Activated naive CD4-positive, alpha-beta T cell treated with anti-CD3 and anti-CD28 coated beads, Interleukin-2, amount 50 U/mL, for 72 hours (primary cell): Measurements from ENCODE around the gene VDAC1. TPM values are rescaled to one million over a fixed set of nuclear protein-coding genes. Genes with fewer than 3 reads are reported as not detected.

ENCODE experiments used
- ATAC-seq, 2 donors: fragments of 150-1000 bp; cut with Tn5 transposase; 2 replicates each; pipeline ENCODE4 v1.10.0; 2021; ENCODE audit warnings: mild to moderate bottlenecking in 2 of 2, moderate library complexity in 2 of 2
- DNase-seq, 2 donors: peaks; one replicate each; pipeline ENCODE4 v3.0.0; 2021 to 2022; ENCODE audit warnings: low spot score in 2 of 2
- H3K27ac Mint-ChIP-seq, 2 donors: one replicate each; pipeline ENCODE4 v1.8.0; 2022; ENCODE audit warnings: mild to moderate bottlenecking in 2 of 2, mixed read lengths in 2 of 2
- H3K36me3 Mint-ChIP-seq, 2 donors: one replicate each; pipeline ENCODE4 v1.8.0; 2022; ENCODE audit warnings: mixed read lengths in 2 of 2
- H3K9me3 Mint-ChIP-seq, 2 donors: one replicate each; pipeline ENCODE4 v1.8.0; 2022; ENCODE audit warnings: mixed read lengths in 2 of 2
- total RNA-seq, 2 donors: library from RNA; stranded (reverse); gene quantifications; one replicate each; pipeline ENCODE4 v1.2.3, GENCODE V29; 2022

VDAC1 gene
- total RNA-seq, 2 donors from 2014 or later: 289 to 522 TPM

- ATAC-seq (no peak), DNase-seq (no peak)
- H3K36me3 Mint-ChIP-seq: no peaks in the 10 kb centered on the region
These were observed 74.0 kb downstream of the VDAC1 start for GRCh38 chr5:133930813-133931090.

GRCh38 chr5:133930061-133930812 lies 74.5 kb downstream of the VDAC1 start:
- Mint-ChIP-seq H3K9me3 (no peaks in the 10 kb centered on the region), H3K36me3 (no peaks in the 10 kb centered on the region), H3K27ac (peak overlapping the region; percentile 85 to 96)
- DNase-seq (peak; percentile 59 to 84), ATAC-seq (peak; percentile 87 to 88)

More at GRCh38 chr5:133930813-133931090, 74.0 kb downstream of the VDAC1 start:
- Mint-ChIP-seq H3K9me3 (no peaks in the 10 kb centered on the region), H3K27ac (peak overlapping the region; percentile 85 to 96)

DNA sequence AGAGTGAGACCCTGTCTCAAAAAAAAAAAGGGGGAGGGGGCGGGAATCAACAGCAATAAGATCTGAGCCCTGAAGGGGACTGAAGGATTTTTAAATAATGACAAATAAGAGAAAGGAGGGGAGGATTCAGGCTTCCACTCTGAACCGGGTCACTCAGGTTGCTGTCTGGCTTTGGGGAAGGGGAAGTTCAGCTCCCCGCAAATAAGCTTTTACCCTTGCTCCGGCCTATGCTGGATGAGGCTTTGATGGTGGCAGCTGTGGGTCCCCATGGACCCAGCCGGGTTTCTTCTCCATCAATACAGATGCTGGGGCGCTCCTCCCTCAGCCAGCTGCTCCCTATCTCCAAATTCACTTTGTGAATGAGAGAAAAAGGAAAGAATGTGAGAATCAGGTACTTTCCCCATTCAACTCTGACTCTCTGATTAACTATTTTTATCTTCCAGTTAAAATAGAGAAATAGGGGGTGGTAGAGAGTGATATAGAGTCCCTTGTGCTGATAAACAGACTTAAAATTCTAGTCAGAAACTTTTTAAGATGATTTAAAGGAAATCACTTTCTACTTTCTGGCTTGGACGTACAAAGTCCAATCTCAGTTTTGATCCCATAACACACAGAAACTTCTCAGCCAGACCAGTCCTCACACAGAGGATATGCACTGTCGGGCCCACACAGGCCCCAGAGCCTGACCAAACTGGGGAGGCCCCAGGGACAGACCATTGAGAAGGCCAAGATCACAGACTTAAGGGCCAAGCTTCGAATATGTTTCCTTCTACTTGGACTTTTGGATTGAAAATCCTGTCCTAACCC lies 76.0 kb downstream of the VDAC1 start:
- no peaks in the 10 kb centered on the region for H3K36me3 Mint-ChIP-seq
- H3K9me3 Mint-ChIP-seq: no peaks in the 10 kb centered on the region
- DNase-seq (no peak), ATAC-seq (no peak)
- H3K27ac Mint-ChIP-seq: peak overlapping the region; percentile 85 to 96

GRCh38 chr5:133927300-133928180 lies 77.2 kb downstream of the VDAC1 start:
- DNase-seq (no peak), ATAC-seq (no peak)
- Mint-ChIP-seq H3K36me3 (no peaks in the 10 kb centered on the region), H3K9me3 (no peaks in the 10 kb centered on the region), H3K27ac (peak overlapping the region in 1 of 2 donors; percentile 85)

- Mint-ChIP-seq H3K9me3 (no peaks in the 10 kb centered on the region), H3K36me3 (no peaks in the 10 kb centered on the region), H3K27ac (no peak overlapping the region)
- ATAC-seq (no peak), DNase-seq (no peak)
These were observed 78.1 kb downstream of the VDAC1 start for GRCh38 chr5:133926489-133927299.

GRCh38 chr5:133925866-133926488 lies 78.8 kb downstream of the VDAC1 start:
- DNase-seq: no peak
- no peak for ATAC-seq
- Mint-ChIP-seq H3K9me3 (no peaks in the 10 kb centered on the region), H3K27ac (no peak overlapping the region), H3K36me3 (no peaks in the 10 kb centered on the region)

DNA sequence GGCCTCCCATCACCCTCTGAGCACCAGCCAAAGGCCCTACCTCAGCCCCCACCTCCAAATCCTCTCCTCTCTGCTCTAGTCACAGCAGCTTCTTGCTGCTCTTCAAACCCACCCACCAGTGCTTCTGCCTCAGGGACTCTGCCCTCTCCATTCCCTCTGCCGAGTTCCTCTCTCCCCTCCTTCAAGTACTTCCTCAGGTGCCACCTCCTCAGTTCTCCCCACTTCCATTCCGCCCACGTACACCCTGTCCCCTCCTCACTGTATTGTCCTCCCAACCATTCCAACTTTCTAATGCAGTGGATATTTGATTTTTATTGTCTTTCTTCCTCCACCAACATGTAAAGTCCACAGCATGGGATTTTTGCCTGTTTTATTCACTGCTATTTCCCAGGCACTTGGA lies 79.5 kb downstream of the VDAC1 start:
- no peak for DNase-seq
- no peaks in the 10 kb centered on the region for H3K9me3 Mint-ChIP-seq

DNA sequence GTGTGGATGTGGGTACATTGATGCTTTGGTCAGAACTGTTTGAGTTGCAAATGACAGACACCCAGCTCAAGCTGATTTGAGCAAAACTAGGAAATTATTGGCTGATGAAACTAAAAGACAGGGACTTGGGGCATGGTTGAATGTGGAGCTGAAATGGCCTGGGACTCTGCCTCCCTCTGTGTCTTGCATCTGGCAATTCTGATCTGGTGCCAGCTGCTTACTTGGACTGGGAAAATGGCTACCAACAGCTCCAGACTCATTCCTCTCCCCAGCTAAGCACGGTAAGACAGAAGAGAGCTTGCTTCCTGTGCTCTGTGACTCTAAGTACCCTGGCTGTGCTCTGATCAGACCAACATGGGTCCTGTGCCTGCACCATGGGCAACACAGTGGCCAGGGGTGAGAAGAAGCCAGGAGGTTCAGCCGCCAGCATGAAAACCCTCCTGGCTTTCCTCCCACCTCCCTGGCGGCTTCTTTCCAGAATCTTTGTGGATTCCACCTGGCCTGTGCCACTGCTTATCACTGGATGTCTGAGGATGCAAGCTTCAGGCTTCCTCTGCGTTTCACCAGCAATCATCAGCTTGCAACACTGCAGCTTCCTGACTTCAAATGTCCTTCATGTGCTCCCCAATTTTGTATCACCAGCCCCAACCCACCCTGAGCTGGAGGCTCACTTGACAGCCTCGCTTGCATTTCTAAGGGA lies 80.4 kb downstream of the VDAC1 start:
- H3K9me3 Mint-ChIP-seq: no peaks in the 10 kb centered on the region
- ATAC-seq (no peak), DNase-seq (no peak)
- H3K36me3 Mint-ChIP-seq: no peaks in the 10 kb centered on the region
- H3K27ac Mint-ChIP-seq: no peak overlapping the region

More for the DNA sequence above, 79.5 kb downstream of the VDAC1 start:
- Mint-ChIP-seq H3K27ac (peak overlapping the region in 1 of 2 donors; percentile 1), H3K36me3 (no peaks in the 10 kb centered on the region)
- ATAC-seq: no peak

DNA sequence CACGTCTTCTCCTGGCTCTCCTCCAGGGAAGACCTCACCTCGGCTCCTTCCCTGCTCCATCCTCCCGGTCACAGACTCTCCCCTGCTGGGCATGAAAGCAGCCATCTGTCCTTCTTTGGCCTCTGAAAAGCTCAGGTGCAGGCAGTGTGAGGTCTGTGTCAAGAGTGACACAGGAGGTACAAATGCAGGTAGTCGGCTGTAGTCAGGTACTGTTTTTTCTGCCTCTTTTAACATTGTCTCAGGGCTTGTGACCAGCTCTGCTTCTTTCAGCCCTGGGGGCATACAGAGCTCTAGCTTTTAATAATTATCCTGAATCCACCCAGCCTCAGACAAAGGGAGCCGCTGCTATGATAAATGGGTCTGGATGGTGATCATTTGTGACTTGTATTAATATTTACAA lies 82.8 kb downstream of the VDAC1 start:
- DNase-seq: no peak
- ATAC-seq: no peak
- H3K27ac Mint-ChIP-seq: peak overlapping the region in 1 of 2 donors; percentile 16
- no peaks in the 10 kb centered on the region for H3K9me3 Mint-ChIP-seq
- no peaks in the 10 kb centered on the region for H3K36me3 Mint-ChIP-seq

Other genes starting within 250 kb of the VDAC1 start
- gene C5orf15, start 36.4 kb downstream of the VDAC1 start, total RNA-seq: 10 to 100 TPM; 20.6 to 28.1 TPM
- 100 to 1,000 TPM in 1 of 2 donors, 10 to 100 TPM in 1; 93.5 to 229 TPM for gene TCF7, start 109.7 kb upstream of the VDAC1 start, total RNA-seq
- gene SKP1, start 172.0 kb upstream of the VDAC1 start, total RNA-seq: 100 to 1,000 TPM; 156 to 291 TPM
- 100 to 1,000 TPM; 133 to 148 TPM for gene PPP2CA, start 221.1 kb upstream of the VDAC1 start, total RNA-seq